Pancreas (tissue), 10 donors: ENCODE results near the gene PGK1. TPM values are rescaled to one million over a fixed set of nuclear protein-coding genes. Genes with fewer than 3 reads are reported as not detected.
"Not testable (repeated sequence)": the region's sequence is repeated elsewhere in the genome, so short reads cannot be mapped to it uniquely, and the experiment has no call there.

Experiments used
- ATAC-seq, 4 donors: fragments of 200-7000 bp; cut with Tn5 transposase; one replicate each; pipeline versions ENCODE4 v1.8.0 to v1.9.1; 2020; ENCODE audit warnings: mild to moderate bottlenecking in 4 of 4, moderate library complexity in 4 of 4
- DNase-seq, 6 donors: peaks; one replicate each; pipeline ENCODE4 v3.0.0-alpha.2; 2020
- FAIRE-seq: peaks from 2 replicates; lab custom pipeline; 2012; peaks lifted over from hg19 to GRCh38; lab: Jason Lieb, UNC
- H3K27ac ChIP-seq, 4 donors: fragments of 200-600 bp; sonication (generic); 1 replicate in 3 of 4; 2 replicates in 1 of 4; pipeline versions ENCODE4 v1.5.0 to v1.8.0; 2020
- H3K27me3 ChIP-seq, 4 donors: fragments of 200-600 bp; one replicate each; pipeline ENCODE4 v1.8.0; 2021
- H3K36me3 ChIP-seq, 3 donors: fragments of 200-600 bp; sonication (generic) in 1 of 3; one replicate each; pipeline versions ENCODE4 v1.5.0 to v1.8.0; 2020 to 2021
- H3K4me1 ChIP-seq, 3 donors: fragments of 200-600 bp; one replicate each; pipeline ENCODE4 v1.8.0; 2021
- H3K4me3 ChIP-seq, 4 donors: fragments of 200-600 bp; sonication (generic) in 2 of 4; one replicate each; pipeline versions ENCODE4 v1.5.0 to v1.8.0; 2020 to 2021
- H3K9me3 ChIP-seq, 4 donors: fragments of 200-600 bp; one replicate each; pipeline ENCODE4 v1.8.0; 2021
- WGBS, 2 donors: extraction: QIAGEN DNeasy Blood & Tissue Kit; methylation state at CpG; one replicate each; pipeline ENCODE4 v1.1.7; 2013; 5-methylcytosine and 5-hydroxymethylcytosine counted together
- intact Hi-C, 3 donors: fragments of 100-400 bp; cut with DNase I; formaldehyde crosslinking; loops; one replicate each; pipeline versions ENCODE4 v1.11.1 to v1.14.2; 2022
- polyA plus RNA-seq, 2 donors: library from polyadenylated mRNA; stranded (reverse); fragments of 200-250 nt; gene quantifications; one replicate each; pipeline ENCODE4 v1.2.3, GENCODE V29; 2013
- total RNA-seq, 6 donors: library from RNA; stranded (reverse); fragmentation: NEBNext Ultra II Directional in 4 of 6; extraction: Animal tissue kit (Norgen Biotek cat#: 25700) in 4 of 6; gene quantifications; one replicate each; pipeline versions ENCODE4 v1.2.1 to v1.2.4, GENCODE V29; 2021 to 2023
- TF ChIP-seq, protein P1 (sequence below), 4 donors: fragments of 200-600 bp; sonication (generic) in 3 of 4; IDR thresholded peaks; one replicate each; pipeline versions ENCODE4 v1.5.0 to v1.8.0; 2021; ENCODE audit warnings: antibody characterized with exemption in 4 of 4
- donor health status: healthy with polysubstance abuse.
- donor health status: DM: no; HTN: no; CAD: no; lungs with moderate emphysema.
- donor health status: DM: no; HTN: no; CAD: no.
- donor health status: control.
- donor health status: control.
- donor health status: Bipolar disorder and iron deficiency.
- donor health status: DM: yes; HTN: yes; CAD: no.
- donor health status: DM: no; HTN: no; CAD: no.
- donor health status: DM: no; HTN: no; CAD: no.
- donor health status: DM: yes; HTN: yes; CAD: no.

The PGK1 gene
- total and polyA plus RNA-seq, 8 donors: 27.0 to 120 (median 69.6) TPM

DNA sequence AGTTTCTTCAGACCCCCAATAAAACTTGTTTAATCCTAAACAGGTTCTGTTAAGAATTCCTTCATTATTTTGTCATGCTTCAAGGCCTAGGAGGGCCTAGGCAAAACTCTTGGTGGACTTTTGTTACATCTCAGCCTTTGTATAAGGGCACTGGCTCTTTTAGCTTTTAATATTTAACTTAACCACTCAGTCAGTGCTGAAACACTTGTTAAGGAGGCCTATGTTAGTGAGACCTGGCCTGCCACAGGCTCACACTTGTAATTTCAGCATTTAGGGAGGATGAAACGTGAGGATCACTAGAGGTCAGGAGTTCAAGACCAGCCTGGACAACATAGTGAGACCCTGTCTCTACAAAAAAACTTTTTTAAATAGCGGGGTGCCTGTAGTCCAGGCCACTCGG is 32.7 kb upstream of the PGK1 start:
- DNase-seq (no peak), ATAC-seq (no peak), FAIRE-seq (no peak)
- TF ChIP-seq, protein P1, sequence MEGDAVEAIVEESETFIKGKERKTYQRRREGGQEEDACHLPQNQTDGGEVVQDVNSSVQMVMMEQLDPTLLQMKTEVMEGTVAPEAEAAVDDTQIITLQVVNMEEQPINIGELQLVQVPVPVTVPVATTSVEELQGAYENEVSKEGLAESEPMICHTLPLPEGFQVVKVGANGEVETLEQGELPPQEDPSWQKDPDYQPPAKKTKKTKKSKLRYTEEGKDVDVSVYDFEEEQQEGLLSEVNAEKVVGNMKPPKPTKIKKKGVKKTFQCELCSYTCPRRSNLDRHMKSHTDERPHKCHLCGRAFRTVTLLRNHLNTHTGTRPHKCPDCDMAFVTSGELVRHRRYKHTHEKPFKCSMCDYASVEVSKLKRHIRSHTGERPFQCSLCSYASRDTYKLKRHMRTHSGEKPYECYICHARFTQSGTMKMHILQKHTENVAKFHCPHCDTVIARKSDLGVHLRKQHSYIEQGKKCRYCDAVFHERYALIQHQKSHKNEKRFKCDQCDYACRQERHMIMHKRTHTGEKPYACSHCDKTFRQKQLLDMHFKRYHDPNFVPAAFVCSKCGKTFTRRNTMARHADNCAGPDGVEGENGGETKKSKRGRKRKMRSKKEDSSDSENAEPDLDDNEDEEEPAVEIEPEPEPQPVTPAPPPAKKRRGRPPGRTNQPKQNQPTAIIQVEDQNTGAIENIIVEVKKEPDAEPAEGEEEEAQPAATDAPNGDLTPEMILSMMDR (IDR thresholded peaks at IDR 0.05): no peak
- Histone ChIP-seq H3K27me3 (no peaks in the 10 kb centered on the region), H3K4me1 (no peaks in the 10 kb centered on the region), H3K36me3 (no peaks in the 10 kb centered on the region), H3K4me3 (no peak overlapping the region), H3K9me3 (no peaks in the 10 kb centered on the region), H3K27ac (no peak overlapping the region)
- 78 to 83% methylated on average over 3 of the region's 3 CpGs for WGBS, 2 donors
- intact Hi-C loops: no loop called here

DNA sequence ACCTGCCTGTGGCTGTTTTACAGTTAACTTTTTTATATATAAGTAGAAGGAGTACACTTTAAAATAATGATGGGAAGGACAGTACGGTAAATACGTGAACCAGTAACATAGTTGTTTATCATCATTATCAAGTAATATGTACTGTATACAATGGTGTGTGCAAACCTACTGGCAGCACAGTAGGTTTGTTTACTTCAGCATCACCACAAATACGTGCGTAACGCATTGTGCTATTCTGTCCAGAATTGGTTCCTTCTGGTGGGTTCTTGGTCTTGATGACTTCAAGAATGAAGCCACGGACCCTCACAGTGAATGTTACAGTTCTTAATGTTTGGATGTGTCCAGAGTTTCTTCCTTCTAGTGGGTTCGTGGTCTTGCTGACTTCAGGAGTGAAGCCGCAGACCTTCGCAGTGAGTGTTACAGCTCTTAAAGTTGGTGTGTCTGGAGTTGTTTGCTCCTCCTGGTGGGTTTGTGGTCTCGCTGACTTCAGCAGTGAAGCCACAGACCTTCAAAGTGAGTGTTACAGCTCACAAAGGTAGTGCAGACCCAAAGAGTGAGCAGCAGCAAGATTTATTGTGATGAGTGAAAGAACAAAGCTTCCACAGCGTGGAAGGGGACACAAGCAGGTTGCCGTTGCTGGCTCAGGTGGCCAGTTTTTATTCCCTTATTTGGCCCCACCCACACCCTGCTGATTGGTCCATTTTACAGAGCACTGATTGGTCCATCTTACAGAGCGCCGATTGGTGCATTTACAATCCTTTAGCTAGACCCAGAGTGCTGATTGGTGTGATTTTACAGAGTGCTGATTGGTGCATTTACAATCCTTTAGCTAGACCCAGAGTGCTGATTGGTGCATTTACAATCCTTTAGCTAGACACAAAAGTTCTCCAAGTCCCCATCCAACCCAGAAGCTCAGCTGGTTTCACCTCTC is 30.6 kb upstream of the PGK1 start:
- FAIRE-seq, H3K27ac ChIP-seq, H3K27me3 ChIP-seq, DNase-seq, H3K9me3 ChIP-seq, H3K4me3 ChIP-seq, H3K4me1 ChIP-seq, H3K36me3 ChIP-seq, intact Hi-C loops, ATAC-seq: not testable (repeated sequence)
- 85% methylated on average over 14 of the region's 14 CpGs for WGBS, 2 donors

DNA sequence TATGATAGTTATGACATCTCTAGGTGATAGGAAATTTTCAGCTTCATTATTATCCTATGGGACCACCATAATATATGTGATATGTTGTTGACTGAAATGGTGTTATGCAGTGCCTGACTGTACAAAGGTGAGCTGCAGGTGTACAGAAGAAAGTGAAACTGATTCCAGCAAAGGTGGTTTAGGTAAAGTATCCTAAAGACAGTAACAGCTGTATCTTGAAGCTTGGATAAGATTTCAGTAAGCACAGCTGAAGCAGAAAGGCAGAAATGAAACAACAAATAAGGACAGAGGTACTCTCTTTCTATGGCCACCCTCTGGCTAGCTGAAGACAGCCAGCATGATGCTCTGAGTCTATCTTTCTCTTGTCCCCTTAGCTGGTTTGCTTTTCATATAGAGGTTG is 30.0 kb upstream of the PGK1 start:
- TF ChIP-seq, protein P1 (IDR thresholded peaks at IDR 0.05): no peak
- Histone ChIP-seq H3K4me3 (no peak overlapping the region), H3K27ac (no peak overlapping the region), H3K4me1 (no peaks in the 10 kb centered on the region), H3K9me3 (no peaks in the 10 kb centered on the region), H3K27me3 (no peaks in the 10 kb centered on the region), H3K36me3 (no peaks in the 10 kb centered on the region)
- FAIRE-seq (no peak), DNase-seq (no peak), ATAC-seq (no peak)
- intact Hi-C loops: no loop called here

DNA sequence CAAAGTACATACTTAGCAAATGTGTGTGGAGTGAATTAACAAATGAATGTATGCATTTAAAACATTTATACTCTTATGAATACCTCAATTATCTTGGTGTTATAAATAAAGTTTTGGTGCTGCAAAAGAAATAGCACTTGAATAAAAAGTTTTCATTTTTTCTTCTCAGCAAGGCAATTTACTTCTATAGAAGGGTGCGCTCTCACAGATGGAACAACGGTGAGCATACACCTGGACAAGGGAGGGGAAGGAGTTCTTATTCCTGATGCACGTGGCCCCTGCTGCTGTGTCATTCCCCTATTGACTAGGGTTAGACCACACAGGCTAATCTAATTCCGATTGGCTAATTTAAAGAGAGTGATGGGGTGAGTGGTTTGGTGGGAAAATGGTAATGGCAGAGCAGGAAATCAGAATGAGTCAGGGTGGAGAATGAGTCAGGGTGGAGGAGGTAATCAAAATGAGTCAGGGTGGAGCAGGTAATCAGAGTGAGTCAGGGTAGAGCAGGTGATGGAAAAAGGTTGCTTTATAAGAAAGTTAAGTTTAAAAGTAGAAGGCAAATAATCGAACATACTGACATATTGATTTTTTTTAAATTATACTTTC is 28.2 kb upstream of the PGK1 start:
- no peaks in the 10 kb centered on the region for H3K27me3 ChIP-seq
- H3K36me3 ChIP-seq: no peaks in the 10 kb centered on the region
- intact Hi-C loops: no loop called here
- H3K4me3 ChIP-seq: no peak overlapping the region
- no peaks in the 10 kb centered on the region for H3K4me1 ChIP-seq
- WGBS, 2 donors: 78 to 81% methylated on average over 5 of the region's 5 CpGs
- FAIRE-seq (no peak), ATAC-seq (no peak), DNase-seq (no peak)
- no peak overlapping the region for H3K27ac ChIP-seq
- H3K9me3 ChIP-seq: no peaks in the 10 kb centered on the region
- TF ChIP-seq, protein P1 (IDR thresholded peaks at IDR 0.05): no peak

DNA sequence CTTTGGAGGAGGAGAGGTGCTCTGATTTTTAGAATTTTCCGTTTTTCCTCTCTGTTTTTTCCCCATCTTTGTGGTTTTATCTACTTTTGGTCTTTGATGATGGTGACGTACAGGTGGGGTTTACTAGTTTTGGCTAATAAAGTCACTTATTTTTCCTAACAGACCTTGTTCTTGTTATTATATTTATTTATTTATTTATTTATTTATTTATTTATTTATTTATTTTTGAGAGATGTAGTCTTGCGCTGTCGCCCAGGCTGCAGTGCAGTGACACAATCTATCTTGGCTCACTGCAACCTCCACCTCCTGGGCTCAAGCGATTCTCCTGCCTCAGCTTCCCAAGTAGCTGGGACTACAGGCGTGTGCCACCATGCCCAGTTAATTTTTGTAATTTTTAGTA is 22.6 kb upstream of the PGK1 start:
- 77 to 96% methylated on average over 6 of the region's 6 CpGs for WGBS, 2 donors
- ATAC-seq, H3K4me3 ChIP-seq, FAIRE-seq, H3K27ac ChIP-seq, H3K27me3 ChIP-seq, H3K9me3 ChIP-seq, intact Hi-C loops, DNase-seq, H3K36me3 ChIP-seq, H3K4me1 ChIP-seq: not testable (repeated sequence)

DNA sequence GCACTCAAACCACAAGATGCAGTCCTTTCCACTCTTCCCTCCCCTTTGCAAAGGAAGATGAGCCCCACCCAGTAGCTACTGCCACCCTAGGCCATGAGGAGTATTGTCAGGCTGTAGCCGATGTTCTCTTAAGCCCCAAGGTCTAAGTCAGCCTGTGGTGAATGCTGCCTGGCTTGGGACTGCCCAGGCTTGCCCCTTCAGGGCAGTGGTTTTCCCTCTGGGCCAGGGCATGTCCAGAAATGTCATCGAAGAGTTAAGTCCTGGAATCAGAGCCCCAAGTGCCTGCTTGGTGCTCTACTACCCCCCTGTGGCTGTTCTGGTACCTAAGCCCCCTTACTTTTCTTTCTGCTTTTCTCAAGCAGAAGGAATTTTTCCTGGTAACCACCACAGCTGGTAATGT is 11.8 kb upstream of the PGK1 start:
- Histone ChIP-seq H3K36me3 (no peaks in the 10 kb centered on the region), H3K27me3 (peaks cover 0 to 8% (median 0%) of the 10 kb centered on the region in 4 donors), H3K4me3 (no peak overlapping the region), H3K9me3 (no peaks in the 10 kb centered on the region), H3K4me1 (no peaks in the 10 kb centered on the region), H3K27ac (no peak overlapping the region)
- ATAC-seq (peak in 1 of 4 donors; percentile 33), FAIRE-seq (no peak), DNase-seq (no peak)
- 36 to 54% methylated on average over 2 of the region's 2 CpGs for WGBS, 2 donors
- intact Hi-C loops: no loop called here
- TF ChIP-seq, protein P1 (IDR thresholded peaks at IDR 0.05): no peak
